Renal cortex interstitium (tissue), 11 donors: ENCODE results near the gene DDN. TPM values are rescaled to one million over a fixed set of nuclear protein-coding genes. Genes with fewer than 3 reads are reported as not detected.

Source experiments
- DNase-seq, 11 donors: peaks; one replicate each; pipeline ENCODE4 v3.0.0-alpha.2; 2013; ENCODE audit warnings: low read depth in 9 of 11, low spot score in 4 of 11; ENCODE audit errors: extremely low read depth in 1 of 11
- polyA plus RNA-seq, 3 donors: library from polyadenylated mRNA; unstranded; fragments of 120-200 nt; gene quantifications; one replicate each; pipeline ENCODE4 v1.2.1, GENCODE V29; 2013; ENCODE audit not compliant: insufficient read length in 3 of 3

DDN gene
- polyA plus RNA-seq, 3 donors, result 75.3 to 85.3 (median 78.9) TPM

GRCh38 chr12:49019443-49020324 lies 20.5 kb upstream of the DDN start:
- peak in 1 of 11 donors; percentile 21 for DNase-seq

DNA sequence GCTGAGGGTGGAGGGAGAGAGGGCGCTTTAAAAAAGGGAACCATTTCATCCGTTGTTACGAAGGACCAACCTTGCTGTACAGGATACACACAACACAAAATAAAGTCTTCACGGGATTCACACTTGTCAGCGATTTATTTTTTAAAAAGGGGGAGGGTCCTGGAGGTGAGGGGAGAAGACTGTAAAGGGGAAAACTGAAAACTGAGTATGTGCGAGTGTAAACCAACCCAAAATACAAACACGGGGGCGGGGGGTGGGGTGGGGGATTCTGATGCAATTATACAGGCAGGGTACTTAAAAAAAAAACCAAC lies 19.9 kb upstream of the DDN start:
- DNase-seq, result no peak

DNA sequence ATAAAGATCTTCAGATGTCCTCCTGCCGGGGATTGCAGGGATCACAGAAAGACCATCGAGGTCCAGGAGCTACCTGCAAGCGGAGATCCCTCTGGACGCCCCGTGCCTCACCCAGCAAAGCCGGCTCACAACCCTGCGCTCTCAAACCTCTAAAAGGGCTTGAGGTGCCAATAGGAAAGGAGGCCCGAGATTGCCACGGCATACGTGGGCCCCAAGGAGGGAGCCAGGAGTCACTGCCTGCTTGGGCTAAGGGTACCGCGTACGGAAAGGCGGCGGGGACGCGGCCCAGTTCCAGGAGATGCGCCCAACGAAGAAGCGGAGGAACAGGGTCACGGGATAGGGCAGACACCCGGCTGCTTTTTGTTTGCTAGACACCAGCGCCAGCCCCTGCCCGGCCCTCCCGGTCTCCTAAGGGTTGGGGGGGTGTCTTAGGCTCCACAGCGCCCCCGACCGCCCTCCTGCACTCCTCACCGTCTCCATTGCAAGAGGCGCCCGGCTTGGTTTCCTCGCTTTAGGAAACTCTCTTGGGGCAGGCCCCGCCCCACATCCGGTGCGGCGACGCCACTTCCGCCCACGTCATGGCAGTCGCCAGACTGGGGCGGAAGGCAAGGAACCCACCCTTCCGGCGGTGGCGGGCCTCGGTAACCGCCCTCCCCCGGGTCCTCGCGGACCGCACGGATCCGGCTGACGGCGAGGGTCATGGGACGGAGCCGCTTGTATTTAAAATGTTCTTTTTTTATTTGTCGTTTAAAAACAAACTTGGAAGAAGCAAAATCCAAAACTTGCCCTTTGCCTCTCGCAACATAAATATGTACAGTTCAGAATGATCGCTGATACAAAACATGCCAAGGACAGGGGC lies 19.3 kb upstream of the DDN start, which contains the start of gene PRKAG1:
Gene PRKAG1, minus strand, starts transcription at position 516 of the 859 bp plus-strand sequence. Its CDS starts 36 bp downstream, at position 480.
- peak; percentile 90 to 97 (median 95) for DNase-seq

- no peak for DNase-seq
These were observed 18.7 kb upstream of the DDN start for GRCh38 chr12:49017891-49018260.

DNA sequence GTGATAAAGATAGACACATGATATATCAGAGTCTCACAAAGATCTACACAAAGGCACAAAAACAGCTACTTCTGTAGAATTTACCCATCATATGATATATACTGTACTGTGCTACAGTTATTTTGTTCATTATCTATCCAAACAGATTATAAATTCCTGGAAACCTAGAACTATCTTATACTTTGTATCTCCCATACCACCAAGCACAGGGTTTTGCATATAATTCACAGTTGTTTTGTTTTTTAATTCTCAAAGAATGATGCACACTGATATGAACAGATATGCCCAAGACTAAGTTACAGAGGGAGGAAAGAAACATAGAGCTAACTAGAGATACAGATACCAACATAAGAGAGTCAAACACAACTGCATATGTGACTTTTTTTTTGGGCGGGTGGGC lies 16.0 kb upstream of the DDN start:
- DNase-seq, result no peak

DNA sequence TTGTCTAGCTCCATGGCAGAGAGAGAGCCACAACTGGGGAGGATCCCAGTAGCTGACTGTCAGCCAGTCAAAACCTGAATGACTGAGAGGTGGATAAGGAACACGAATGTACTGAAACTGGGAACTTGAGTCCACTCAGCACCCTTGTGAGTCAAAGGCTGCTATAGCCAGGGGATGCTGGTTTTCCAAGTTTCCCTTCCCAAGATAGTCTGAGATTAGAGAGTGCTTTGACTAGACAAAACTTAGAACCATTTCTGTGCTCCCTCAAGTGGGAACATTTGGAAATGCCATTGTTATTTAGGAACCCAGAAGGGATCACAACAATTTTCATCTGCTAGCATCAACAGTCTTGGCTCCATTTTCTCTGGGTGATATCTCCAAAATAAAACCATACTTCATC lies 15.4 kb upstream of the DDN start:
- no peak for DNase-seq

DNA sequence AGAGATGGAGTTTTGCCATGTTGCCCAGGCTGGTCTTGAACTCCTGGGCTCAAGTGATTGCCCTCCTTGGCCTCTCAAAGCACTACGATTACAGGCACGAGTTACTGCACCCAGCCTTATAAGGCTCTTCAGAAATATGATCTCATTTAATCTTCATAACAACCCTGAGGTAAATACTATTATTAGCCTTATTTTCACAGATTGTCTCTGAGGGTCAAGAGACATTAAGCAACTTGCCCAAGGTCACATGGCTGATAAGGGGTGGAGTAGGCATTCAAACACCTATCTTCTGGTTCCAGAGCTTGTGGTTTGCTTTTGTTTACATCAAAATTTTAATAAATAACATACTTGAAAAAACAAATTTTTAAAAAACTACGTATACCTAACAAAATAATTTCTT lies 14.3 kb upstream of the DDN start:
- DNase-seq, result no peak

GRCh38 chr12:49012739-49013138 lies 13.6 kb upstream of the DDN start:
- DNase-seq, result no peak

DNA sequence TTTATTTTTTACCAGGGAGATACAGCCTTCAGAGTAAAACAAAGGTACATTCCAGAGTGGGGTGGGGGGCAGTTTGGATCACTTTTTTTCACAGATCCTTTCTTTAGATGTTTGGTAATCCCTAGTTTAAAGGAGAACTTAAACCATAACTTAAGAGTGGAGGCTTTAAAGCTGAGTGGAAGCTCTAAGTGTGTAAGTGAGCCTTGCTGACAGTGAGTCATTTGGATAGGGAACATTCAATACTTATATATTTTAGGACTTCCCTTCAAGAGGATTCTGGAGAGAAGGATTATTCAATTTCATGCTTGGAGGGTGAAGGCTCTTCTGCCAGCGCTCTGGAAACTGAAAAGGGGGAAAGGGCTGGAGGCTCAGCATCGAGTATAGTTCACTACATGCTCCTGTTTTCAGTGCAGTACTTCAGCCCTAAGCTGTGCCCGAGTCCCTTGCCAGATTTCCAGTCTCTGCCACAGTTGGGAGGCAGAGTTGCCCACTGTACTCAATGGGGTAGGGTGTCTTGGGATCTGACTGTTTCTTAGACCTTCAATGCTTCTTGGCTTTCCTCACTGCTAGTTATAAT lies 11.0 kb upstream of the DDN start:
- no peak for DNase-seq

DNA sequence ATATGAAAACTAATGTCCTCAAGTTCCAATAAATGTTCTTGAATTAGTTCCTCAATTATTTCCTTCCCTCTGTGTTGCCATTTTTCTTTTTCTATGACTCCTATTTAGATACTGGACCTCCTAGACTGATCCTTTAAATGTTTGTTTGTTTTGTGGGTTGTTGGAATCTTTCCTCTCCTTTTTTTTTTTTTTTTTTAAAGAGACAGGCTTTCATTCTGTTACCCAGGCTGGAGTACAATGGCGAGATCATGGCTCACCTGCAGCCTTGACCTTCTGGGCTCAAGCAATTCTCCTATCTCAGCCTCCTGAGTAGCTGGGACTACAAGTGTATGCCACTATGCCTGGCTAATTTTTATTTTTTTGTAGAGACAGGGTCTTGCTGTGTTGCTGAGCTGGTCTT lies 9.8 kb upstream of the DDN start:
- DNase-seq, result no peak

DNA sequence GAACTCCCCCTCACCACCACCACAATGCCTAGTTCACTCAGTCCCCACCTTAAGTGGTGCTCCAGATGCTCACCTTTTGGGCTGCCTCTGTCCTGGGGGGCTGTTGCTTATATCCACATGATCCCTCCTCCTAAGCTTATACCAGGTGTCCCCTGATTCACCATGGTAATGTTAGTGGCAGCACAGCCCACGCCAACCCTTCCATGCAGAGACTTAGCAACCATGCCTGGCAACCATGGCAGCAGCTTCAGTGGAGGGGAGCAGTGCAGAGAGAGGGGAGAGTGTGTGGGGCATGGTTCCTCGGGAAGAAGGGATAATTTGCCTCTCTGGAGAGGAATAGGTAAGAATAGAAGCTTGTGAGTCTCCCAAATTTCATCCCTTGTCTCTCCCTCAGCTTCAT lies 1.2 kb upstream of the DDN start:
- DNase-seq, result no peak

DNA sequence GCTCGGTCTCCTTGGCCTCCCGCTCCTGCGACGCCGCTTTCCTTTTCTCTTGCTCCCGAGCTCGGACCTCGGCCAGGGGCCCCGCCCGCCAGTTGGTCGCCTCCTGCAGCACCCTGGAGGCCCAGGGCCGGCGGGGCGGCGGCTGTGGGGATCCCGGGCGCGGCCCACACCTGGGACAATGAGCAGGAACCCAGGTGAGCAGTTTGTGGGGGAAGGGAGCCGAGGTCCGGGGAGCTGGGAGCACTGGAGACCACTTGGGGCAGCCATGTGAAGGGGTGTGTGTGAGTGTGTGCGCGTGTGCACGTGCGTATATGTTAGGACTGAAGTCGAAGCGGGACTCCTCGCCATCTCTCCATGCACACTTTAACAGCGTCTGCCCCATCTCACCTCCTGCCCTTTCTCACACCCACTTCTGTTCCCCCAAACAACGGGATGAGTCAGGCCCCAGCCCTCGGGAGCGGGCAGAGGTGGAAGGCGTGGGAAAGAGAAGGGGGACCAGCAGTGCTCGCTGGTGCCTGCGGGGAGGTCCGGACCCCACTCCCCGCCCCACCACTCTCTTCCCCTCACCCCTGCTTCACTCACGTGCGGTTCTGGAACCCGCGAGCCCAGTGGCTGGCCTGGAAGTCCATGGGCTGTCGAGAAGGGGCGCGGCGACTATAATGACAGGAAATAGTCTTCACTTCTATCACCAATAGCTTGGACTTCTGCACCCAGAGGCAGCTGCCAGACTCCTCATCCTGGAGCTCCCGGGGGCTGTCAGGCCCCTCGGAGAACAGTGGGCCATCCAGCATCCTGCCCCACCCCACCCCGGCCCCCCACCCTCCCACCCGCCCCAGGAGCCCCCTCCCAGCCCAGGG lies 450 bp downstream of the DDN start:
- no peak for DNase-seq

- DNase-seq, result no peak
These were observed 1.3 kb downstream of the DDN start for GRCh38 chr12:48997719-48998496.

- peak in 3 of 11 donors; percentile 67 to 77 (median 70) for DNase-seq
These were observed 2.1 kb downstream of the DDN start for GRCh38 chr12:48996794-48997718.

DNA sequence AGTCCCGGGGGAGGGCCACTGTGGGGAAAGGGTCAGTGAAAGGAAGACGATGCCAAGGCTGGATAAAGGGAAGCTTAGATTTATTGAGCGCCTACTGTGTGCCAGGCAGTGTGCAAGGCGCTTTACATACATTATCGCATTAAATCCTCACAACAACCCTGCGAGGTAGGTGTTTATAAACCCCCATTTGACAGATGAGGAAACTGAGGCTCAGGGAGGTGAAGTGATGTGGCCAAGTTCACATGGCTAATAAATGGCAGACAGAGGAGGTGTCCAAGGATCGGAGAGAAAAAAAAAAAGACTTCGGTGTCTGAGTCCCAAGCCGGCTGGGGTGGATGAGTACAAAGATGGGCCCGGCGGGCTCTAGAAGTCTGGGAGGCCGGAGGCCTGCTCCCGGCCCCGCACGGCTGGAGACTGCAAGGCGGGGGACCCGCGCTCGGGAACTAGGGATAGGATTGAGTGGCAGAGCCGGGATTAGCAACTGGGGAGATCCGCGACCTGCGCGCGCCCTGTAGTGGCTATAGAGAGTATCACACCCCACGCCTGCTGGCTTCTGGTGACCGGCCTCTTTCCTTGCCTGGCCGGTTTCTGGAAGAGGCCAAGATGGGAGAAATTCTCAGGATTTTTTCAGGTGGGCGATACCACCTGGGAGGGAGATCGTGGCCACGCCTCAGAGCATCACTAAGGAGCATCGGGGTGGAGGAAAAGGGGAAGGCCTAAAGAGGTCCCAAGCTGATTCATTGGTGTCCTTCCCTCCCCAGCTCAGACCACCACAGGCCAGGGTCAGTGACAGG lies 3.9 kb downstream of the DDN start:
- DNase-seq, result peak in 9 of 11 donors; percentile 66 to 88 (median 77)
